AG04449 (cell line): ENCODE data around the gene THAP7.

Experiments used
- CTCF ChIA-PET: fragments of 350-600 bp; formaldehyde crosslinking; extraction: SDS; loops from one replicate; lab custom pipeline; 2021; ENCODE audit warnings: antibody characterized with exemption; lab: Yijun Ruan, JAX
- POLR2A ChIA-PET: fragments of 400-600, 350-600 bp; formaldehyde crosslinking; extraction: SDS; loops from one replicate; lab custom pipeline; 2020; ENCODE audit warnings: antibody characterized with exemption, inconsistent platforms; lab: Yijun Ruan, JAX
- DNase-seq: peaks from one replicate; pipeline ENCODE4 v3.0.0-alpha.2; 2010; ENCODE audit warnings: low read depth, low spot score
- H3K4me3 ChIP-seq: 2 replicates; pipeline ENCODE4 v1.5.1; 2011; ENCODE audit warnings: low read depth, mild to moderate bottlenecking, control low read depth, low read length
- CTCF ChIP-seq: IDR thresholded peaks from one replicate; pipeline ENCODE4 v1.5.1; 2011; ENCODE audit warnings: mild to moderate bottlenecking, moderate library complexity, low read length, control low read depth, inconsistent platforms; ENCODE audit not compliant: insufficient read depth; ENCODE audit errors: missing control alignments

Gene THAP7

GRCh38 chr22:20951151-20951931 lies 50.6 kb downstream of the THAP7 start:
- CTCF ChIA-PET, result interaction anchor here (1.1 to 7.1 kb wide), 4 partner anchors 9 to 66 kb away, joined by 4 to 54 read pairs (median 6); partner anchors contain the start of gene CRKL
- no peak for DNase-seq
- no peak overlapping the region for H3K4me3 ChIP-seq
- no peak for TF ChIP-seq CTCF
- POLR2A ChIA-PET, result no interaction called here

- TF ChIP-seq CTCF, result no peak
- CTCF ChIA-PET, result interaction anchor here (0.8 to 7.1 kb wide), 3 partner anchors 12 to 64 kb away, joined by 3 to 54 read pairs (median 5); no protein-coding TSS in a partner anchor
- DNase-seq, result no peak
- no peak overlapping the region for H3K4me3 ChIP-seq
- POLR2A ChIA-PET, result no interaction called here
These were observed 52.2 kb downstream of the THAP7 start for GRCh38 chr22:20949698-20950183.
